Mucosa of rectum (tissue), 2 donors: ENCODE data around the gene GPR37L1.
A peak's percentile ranks its signal among the peaks of the same experiment; 100 is the strongest.

ENCODE experiments used
- H3K27ac ChIP-seq, 2 donors: one replicate each; pipeline ENCODE4 v1.7.0; 2013; ENCODE audit warnings: inconsistent platforms in 2 of 2, low read depth in 2 of 2, low read length in 2 of 2
- H3K27me3 ChIP-seq, 2 donors: one replicate each; pipeline ENCODE4 v1.7.0; 2013; ENCODE audit warnings: low read length in 2 of 2; ENCODE audit not compliant: control insufficient read depth in 2 of 2, insufficient read depth in 2 of 2
- H3K36me3 ChIP-seq, 2 donors: one replicate each; pipeline ENCODE4 v1.7.0; 2013; ENCODE audit warnings: low read length in 2 of 2; ENCODE audit not compliant: control insufficient read depth in 2 of 2, insufficient read depth in 2 of 2
- H3K4me1 ChIP-seq, 2 donors: one replicate each; pipeline ENCODE4 v1.7.0; 2013; ENCODE audit warnings: low read length in 2 of 2, mild to moderate bottlenecking in 1 of 2; ENCODE audit not compliant: control insufficient read depth in 2 of 2, insufficient read depth in 2 of 2
- H3K4me3 ChIP-seq, 2 donors: one replicate each; pipeline ENCODE4 v1.7.0; 2013; ENCODE audit warnings: low read length in 2 of 2
- H3K9ac ChIP-seq, 2 donors: one replicate each; pipeline ENCODE4 v1.7.0; 2013; ENCODE audit warnings: low read length in 2 of 2, low read depth in 1 of 2, mild to moderate bottlenecking in 1 of 2
- H3K9me3 ChIP-seq, 2 donors: one replicate each; pipeline ENCODE4 v1.7.0; 2013; ENCODE audit warnings: low read length in 2 of 2; ENCODE audit not compliant: control insufficient read depth in 2 of 2
- donor health status: healthy.
- donor health status: Normal muscosa, but diverticular disease.

The GPR37L1 gene

GRCh38 chr1:202152399-202152798 lies 29.7 kb downstream of the GPR37L1 start:
- H3K9me3 ChIP-seq, result no peaks in the 10 kb centered on the region
- no peak overlapping the region for H3K27ac ChIP-seq
- H3K4me1 ChIP-seq, result peaks cover 0 to 8% of the 10 kb centered on the region in 2 donors
- H3K27me3 ChIP-seq, result no peaks in the 10 kb centered on the region
- H3K9ac ChIP-seq, result no peak overlapping the region
- H3K4me3 ChIP-seq, result no peak overlapping the region
- peaks cover 0 to 9% of the 10 kb centered on the region in 2 donors for H3K36me3 ChIP-seq

GRCh38 chr1:202153284-202153683 lies 30.6 kb downstream of the GPR37L1 start:
- H3K36me3 ChIP-seq, result peaks cover 0 to 9% of the 10 kb centered on the region in 2 donors
- H3K9me3 ChIP-seq, result no peaks in the 10 kb centered on the region

GRCh38 chr1:202154148-202154765 lies 31.5 kb downstream of the GPR37L1 start:
- no peak overlapping the region for H3K27ac ChIP-seq
- H3K9ac ChIP-seq, result no peak overlapping the region
- peaks cover 0 to 10% of the 10 kb centered on the region in 2 donors for H3K4me1 ChIP-seq
- H3K4me3 ChIP-seq, result no peak overlapping the region
- H3K36me3 ChIP-seq, result peaks cover 0 to 9% of the 10 kb centered on the region in 2 donors
- H3K27me3 ChIP-seq, result no peaks in the 10 kb centered on the region
- no peaks in the 10 kb centered on the region for H3K9me3 ChIP-seq

More at GRCh38 chr1:202153284-202153683, 30.6 kb downstream of the GPR37L1 start:
- Histone ChIP-seq H3K4me3 (no peak overlapping the region), H3K27me3 (no peaks in the 10 kb centered on the region), H3K9ac (no peak overlapping the region), H3K27ac (no peak overlapping the region), H3K4me1 (peaks cover 0 to 10% of the 10 kb centered on the region in 2 donors)

- H3K27ac ChIP-seq, result no peak overlapping the region
- no peaks in the 10 kb centered on the region for H3K9me3 ChIP-seq
- H3K9ac ChIP-seq, result no peak overlapping the region
- peaks cover 0 to 10% of the 10 kb centered on the region in 2 donors for H3K4me1 ChIP-seq
- no peaks in the 10 kb centered on the region for H3K27me3 ChIP-seq
- peaks cover 0 to 9% of the 10 kb centered on the region in 2 donors for H3K36me3 ChIP-seq
- H3K4me3 ChIP-seq, result no peak overlapping the region
Measured at GRCh38 chr1:202154766-202155477, 32.2 kb downstream of the GPR37L1 start.

- H3K36me3 ChIP-seq, result peaks cover 0 to 8% of the 10 kb centered on the region in 2 donors
- peaks cover 0 to 13% of the 10 kb centered on the region in 2 donors for H3K4me1 ChIP-seq
- no peak overlapping the region for H3K4me3 ChIP-seq
- H3K9ac ChIP-seq, result no peak overlapping the region
- H3K27me3 ChIP-seq, result no peaks in the 10 kb centered on the region
- H3K27ac ChIP-seq, result no peak overlapping the region
- H3K9me3 ChIP-seq, result no peaks in the 10 kb centered on the region
Measured at GRCh38 chr1:202155478-202156021, 32.8 kb downstream of the GPR37L1 start.

GRCh38 chr1:202156590-202156989 lies 33.9 kb downstream of the GPR37L1 start:
- peaks cover 0 to 4% of the 10 kb centered on the region in 2 donors for H3K36me3 ChIP-seq

GRCh38 chr1:202157945-202158344 lies 35.2 kb downstream of the GPR37L1 start:
- peaks cover 0 to 18% of the 10 kb centered on the region in 2 donors for H3K4me1 ChIP-seq
- H3K9ac ChIP-seq, result no peak overlapping the region
- no peak overlapping the region for H3K27ac ChIP-seq
- no peaks in the 10 kb centered on the region for H3K9me3 ChIP-seq
- no peaks in the 10 kb centered on the region for H3K27me3 ChIP-seq
- no peak overlapping the region for H3K4me3 ChIP-seq
- no peaks in the 10 kb centered on the region for H3K36me3 ChIP-seq

More at GRCh38 chr1:202156590-202156989, 33.9 kb downstream of the GPR37L1 start:
- Histone ChIP-seq H3K4me1 (peaks cover 0 to 13% of the 10 kb centered on the region in 2 donors), H3K4me3 (no peak overlapping the region), H3K27me3 (no peaks in the 10 kb centered on the region), H3K9ac (no peak overlapping the region), H3K27ac (no peak overlapping the region), H3K9me3 (no peaks in the 10 kb centered on the region)

- Histone ChIP-seq H3K27me3 (no peaks in the 10 kb centered on the region), H3K27ac (peak overlapping the region; percentile 1 to 86), H3K9ac (peak overlapping the region; percentile 26 to 80), H3K4me3 (peak overlapping the region; percentile 67 to 80), H3K4me1 (peaks cover 0 to 22% of the 10 kb centered on the region in 2 donors), H3K9me3 (no peaks in the 10 kb centered on the region), H3K36me3 (no peaks in the 10 kb centered on the region)
Measured at GRCh38 chr1:202158810-202159533, 36.3 kb downstream of the GPR37L1 start.

- H3K27ac ChIP-seq, result peak overlapping the region; percentile 66 to 86
- no peaks in the 10 kb centered on the region for H3K9me3 ChIP-seq
- peaks cover 0 to 22% of the 10 kb centered on the region in 2 donors for H3K4me1 ChIP-seq
- H3K36me3 ChIP-seq, result no peaks in the 10 kb centered on the region
- peak overlapping the region; percentile 67 to 80 for H3K4me3 ChIP-seq
- no peaks in the 10 kb centered on the region for H3K27me3 ChIP-seq
- peak overlapping the region; percentile 64 to 80 for H3K9ac ChIP-seq
Measured at GRCh38 chr1:202159534-202160371, 37.0 kb downstream of the GPR37L1 start.
